ENCODE data around the gene MAPK12.

MAPK12 gene

DNA sequence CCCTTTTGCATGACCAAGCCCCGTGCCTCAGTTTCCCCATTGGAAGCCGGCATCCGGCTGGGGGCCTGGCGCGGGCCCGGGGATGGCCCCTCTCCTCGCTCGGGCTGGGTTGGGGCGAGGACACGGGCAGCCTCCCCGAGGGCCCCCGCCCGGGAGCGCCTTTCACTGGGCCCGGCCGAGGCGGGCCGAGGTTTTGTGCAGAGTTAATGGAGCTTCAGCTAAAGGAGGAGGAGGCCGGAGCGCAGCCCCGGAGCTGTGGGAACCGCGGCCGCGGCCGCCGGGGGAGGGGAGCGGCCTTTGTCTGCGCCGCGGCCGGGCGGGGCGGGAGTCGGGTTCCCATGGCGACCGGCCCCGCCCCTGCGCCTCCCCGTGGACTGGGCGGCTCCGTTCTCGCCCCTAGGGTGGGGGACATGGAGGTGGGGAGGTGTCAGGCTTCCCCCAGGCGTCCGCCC is 10.1 kb upstream of the MAPK12 start:
- TF ChIP-seq, protein P1, sequence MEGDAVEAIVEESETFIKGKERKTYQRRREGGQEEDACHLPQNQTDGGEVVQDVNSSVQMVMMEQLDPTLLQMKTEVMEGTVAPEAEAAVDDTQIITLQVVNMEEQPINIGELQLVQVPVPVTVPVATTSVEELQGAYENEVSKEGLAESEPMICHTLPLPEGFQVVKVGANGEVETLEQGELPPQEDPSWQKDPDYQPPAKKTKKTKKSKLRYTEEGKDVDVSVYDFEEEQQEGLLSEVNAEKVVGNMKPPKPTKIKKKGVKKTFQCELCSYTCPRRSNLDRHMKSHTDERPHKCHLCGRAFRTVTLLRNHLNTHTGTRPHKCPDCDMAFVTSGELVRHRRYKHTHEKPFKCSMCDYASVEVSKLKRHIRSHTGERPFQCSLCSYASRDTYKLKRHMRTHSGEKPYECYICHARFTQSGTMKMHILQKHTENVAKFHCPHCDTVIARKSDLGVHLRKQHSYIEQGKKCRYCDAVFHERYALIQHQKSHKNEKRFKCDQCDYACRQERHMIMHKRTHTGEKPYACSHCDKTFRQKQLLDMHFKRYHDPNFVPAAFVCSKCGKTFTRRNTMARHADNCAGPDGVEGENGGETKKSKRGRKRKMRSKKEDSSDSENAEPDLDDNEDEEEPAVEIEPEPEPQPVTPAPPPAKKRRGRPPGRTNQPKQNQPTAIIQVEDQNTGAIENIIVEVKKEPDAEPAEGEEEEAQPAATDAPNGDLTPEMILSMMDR (IDR thresholded peaks at IDR 0.05; ENCODE audit: low read length, missing control alignments), result no peak
- peak; percentile 59 for DNase-seq (ENCODE audit: low read depth)
- H3K4me3 ChIP-seq (replicated peaks; ENCODE audit: low read depth, low read length), result peak overlapping the region; percentile 57

DNA sequence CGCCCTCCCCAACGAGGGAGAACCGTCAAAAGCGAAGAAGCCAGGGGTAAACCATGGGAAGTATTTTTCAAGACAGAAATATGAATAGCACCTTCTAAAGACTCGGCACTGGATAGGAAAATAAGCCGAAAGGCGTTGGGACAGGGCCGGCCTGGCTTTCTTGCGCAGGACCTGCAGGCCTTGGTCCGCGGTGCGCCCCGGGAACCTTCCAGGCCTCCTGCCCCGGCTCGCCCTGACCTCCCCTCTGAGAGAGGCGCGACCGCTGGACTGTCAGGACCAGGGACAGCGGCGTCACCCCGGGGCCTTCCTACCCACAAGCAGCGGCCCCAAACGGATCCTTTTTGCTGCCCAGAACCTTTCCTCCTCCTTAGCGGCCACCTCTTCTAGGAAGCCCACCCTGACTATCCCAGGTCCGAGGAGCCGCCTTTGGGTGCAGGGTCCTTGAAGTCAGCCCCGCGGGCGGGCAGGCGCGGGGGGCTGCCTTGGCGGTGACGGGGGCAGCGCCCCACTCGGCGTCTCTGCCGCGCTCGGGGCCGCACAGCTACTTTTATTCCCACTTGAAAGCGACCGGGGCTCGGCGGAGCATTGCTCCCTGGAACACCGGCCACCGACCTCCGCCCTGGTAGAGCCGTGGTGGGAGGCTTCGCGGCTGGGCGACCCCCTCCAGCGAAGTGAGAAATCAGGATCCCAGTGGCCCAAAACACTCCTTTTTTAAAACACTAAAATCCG is 9.3 kb upstream of the MAPK12 start:
- H3K4me3 ChIP-seq (replicated peaks; ENCODE audit: low read depth, low read length), result peak overlapping the region; percentile 57
- TF ChIP-seq, protein P1 (IDR thresholded peaks at IDR 0.05; ENCODE audit: low read length, missing control alignments), result no peak
- DNase-seq (ENCODE audit: low read depth), result peak; percentile 71

DNA sequence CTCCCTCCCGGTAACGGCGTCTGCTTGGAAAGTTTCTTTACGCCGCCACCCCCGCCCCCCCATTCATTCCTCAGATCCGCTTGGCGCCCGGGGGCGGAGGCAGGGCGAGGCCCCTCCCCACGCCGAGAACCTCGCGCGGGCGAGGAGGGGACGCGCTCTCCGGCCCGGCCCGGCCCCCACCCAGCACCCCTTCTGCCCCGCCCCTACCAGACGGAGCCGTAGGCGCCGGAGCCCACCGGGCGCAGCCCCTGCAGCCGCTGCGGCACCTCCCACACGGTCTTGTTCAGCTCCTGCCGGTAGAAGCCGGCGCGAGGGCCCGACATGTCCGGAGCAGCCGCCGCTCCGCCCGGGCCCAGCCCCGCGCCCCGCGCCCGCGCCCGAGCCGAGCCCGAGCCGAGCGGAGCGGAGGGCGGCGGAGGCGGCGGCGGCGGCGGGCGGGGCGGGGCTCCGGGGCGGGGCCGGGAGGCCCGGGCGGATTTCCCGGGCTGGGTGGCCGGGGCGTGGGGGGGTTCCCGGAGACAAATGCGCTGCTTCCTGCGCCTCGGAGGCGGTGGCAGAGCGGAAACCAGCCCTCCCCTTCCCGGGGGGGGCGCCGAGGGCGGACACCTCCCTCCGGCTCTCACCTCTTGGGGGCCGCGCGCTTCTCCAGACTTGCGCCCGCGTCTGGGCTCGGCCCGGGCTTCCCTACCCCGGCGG is 8.6 kb upstream of the MAPK12 start, which contains the start of gene MAPK11:
MAPK11 (minus strand) TSS at position 411 of the 696 bp plus-strand sequence; CDS start at position 323, 88 bp downstream.
- TF ChIP-seq, protein P1 (IDR thresholded peaks at IDR 0.05; ENCODE audit: low read length, missing control alignments), result no peak
- DNase-seq (ENCODE audit: low read depth), result peak; percentile 45
- H3K4me3 ChIP-seq (replicated peaks; ENCODE audit: low read depth, low read length), result peak within 1 kb of the TSS; percentile 57

DNA sequence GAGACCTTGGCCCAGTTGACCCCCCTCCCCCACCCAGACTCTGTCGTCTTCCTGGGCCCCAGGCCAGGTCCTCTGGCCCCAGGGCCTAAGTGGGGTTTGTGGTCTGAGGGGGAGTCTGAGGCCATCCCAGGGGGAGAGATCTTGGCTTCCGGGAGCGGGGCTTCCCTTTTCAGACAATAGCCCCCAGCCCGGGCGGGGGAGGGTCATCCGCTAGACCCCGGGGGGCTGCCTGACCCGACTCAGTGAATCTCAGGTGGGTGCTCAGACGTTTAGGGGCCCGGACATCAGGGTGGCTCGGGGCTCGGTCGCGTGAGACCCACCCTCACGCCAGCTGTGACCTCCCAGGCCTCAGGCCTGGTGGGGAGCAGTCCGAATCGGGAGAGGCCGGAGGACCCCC is 8.1 kb upstream of the MAPK12 start:
- no peak for DNase-seq (ENCODE audit: low read depth)
- peak overlapping the region; percentile 57 for H3K4me3 ChIP-seq (replicated peaks; ENCODE audit: low read depth, low read length)
- TF ChIP-seq, protein P1 (IDR thresholded peaks at IDR 0.05; ENCODE audit: low read length, missing control alignments), result no peak

DNA sequence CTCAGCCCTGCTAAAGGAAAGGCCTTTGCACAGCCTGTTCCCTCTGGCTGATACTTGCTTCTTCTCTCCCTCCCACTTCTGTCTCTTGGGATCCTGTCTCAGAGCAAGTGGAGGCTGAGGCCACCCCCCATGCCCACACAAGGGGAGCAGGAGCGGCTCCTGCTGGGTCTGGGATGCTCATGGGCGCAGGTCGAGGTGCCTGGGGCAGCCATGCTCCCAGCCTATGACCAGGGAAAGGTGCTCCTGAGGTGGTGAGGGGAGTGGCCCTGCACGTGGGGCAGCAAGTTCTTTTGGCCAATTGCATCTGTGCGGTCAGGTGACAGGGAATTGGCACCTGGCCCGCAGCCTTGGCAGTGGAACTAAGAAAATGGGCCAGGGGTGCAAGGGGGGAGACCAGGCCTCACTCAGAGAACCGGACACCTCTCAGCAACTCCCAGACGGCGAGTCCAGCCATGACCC is 7.2 kb upstream of the MAPK12 start:
- TF ChIP-seq, protein P1 (IDR thresholded peaks at IDR 0.05; ENCODE audit: low read length, missing control alignments), result no peak
- DNase-seq (ENCODE audit: low read depth), result peak; percentile 24
- H3K4me3 ChIP-seq (replicated peaks; ENCODE audit: low read depth, low read length), result no peak overlapping the region

DNA sequence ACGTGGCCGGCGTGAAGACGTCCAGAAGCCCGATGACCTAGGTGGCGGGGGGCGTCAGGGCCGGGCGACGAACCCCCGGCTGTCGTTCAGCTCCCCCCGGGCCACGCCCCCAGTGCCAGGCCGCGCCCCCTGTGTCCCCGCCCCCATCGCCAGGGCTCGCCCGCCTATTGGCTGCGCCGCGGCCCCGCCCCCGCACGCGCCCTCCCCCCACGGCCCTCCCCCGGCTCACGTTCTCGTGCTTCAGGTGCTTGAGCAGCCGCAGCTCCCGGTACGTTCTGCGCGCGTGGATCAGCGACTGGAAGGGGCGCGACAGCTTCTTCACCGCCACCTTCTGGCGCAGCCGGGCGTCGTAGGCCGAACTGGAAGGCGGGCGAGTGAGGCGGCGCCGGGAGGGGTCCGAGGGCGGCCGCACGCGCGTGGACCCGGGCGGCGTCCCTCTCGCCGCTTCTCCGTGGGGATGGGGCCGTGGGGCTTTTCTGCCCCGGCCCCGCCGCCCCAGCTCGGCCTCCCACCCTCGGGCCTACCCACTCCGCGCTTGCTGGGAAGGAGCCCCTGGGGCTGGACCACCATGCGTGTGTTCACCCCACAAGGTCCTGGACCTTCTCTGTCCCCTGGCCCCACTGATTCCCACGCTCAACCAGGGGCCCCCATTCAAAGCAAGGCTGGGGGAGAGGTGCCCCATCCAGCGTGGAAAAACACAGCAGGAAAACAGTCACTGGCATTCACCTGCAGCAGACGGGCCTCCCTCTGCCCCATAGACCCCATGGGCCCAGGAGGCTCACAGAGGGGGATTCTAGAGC is 6.3 kb upstream of the MAPK12 start:
- TF ChIP-seq, protein P1 (IDR thresholded peaks at IDR 0.05; ENCODE audit: low read length, missing control alignments), result peak; percentile 8
- H3K4me3 ChIP-seq (replicated peaks; ENCODE audit: low read depth, low read length), result peak overlapping the region; percentile 28
- peak; percentile 52 for DNase-seq (ENCODE audit: low read depth)
